ENCODE data around the gene HARS1.
"Not testable (repeated sequence)": the region's sequence is repeated elsewhere in the genome, so short reads cannot be mapped to it uniquely, and the experiment has no call there.

HARS1 gene

DNA sequence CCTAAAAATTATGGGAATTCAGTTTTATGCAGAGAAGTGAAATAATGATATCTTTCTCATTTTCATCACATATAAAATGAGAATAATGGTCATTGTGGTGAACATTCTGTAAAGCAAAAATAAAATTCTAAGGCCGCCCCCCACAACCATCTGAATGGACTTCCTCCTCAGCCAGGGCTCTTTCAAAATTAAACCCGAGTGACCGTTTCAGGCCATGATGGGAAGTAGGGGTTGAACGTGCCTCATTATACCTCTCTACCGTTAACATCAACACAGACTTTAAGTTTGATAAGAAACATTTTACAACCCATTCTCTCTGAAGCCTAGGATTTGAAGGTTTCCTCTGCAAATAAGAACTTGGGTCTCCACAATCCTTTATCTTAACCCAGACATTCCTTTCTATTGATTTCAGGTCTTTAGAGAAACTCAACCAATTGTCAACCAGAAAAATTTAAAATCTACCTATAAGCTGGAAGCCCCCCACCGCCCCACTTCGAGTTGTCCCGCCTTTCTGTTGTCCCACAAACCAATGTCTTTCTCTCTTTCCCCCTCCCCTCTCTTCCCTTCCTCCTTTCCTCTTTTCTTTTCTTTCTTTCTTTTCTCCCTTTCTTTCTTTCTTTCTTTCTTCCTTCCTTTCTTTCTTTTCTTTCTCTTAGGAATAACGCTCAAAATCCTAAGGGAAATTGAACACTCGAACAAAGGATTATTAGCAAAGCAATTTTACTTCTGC is 53.6 kb downstream of the HARS1 start:
- DNase-seq (ENCODE audit: low read depth, low spot score) = no peak

DNA sequence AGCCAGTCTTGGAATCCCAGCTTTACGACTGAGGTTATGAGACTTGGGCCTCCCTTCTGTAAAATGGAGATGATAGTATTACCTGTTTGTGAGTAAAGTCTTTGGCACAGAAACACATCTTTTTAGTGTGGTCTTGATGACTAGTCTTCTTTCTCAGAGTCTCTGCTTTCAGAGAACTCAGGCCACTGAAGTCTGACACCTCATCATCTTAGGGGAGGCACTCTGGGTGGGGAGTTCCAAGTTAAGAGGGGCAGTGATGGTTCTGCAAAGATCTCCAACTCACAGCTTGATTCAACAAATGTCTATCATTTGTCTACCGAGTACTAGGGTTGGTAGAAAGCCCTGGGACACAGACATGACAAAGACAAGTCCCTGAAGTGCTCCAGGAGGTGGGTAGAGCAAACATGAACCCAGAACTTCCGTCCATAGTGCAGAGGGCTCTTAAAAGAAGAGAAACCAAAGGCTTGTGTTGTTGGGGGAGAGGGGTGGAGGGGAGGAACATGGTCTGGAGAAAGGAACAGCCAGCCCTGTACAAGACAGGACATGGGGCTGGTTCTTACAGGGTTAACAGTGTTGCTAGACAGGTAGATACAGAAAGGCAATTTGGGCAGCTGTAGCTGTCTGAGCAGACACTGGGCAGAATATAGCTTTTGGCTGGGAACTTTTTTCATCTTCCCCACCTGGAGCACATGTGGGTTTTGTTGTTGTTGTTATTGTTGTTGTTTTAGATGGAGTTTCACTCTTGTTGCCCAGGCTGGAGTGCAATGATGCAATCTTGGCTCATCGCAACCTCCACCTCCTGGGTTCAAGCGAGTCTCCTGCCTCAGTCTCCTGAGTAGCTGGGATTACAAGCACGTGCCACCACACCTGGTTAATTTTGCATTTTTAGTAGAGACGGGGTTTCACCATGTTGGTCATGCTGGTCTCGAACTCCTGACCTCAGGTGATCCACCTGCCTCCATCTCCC is 55.6 kb downstream of the HARS1 start:
- no peak overlapping the region for H3K4me3 ChIP-seq (ENCODE audit: low read length)
- DNase-seq (ENCODE audit: low read depth, low spot score) = no peak

More for the DNA sequence above, 53.6 kb downstream of the HARS1 start:
- H3K4me3 ChIP-seq (ENCODE audit: low read length) = no peak overlapping the region

DNA sequence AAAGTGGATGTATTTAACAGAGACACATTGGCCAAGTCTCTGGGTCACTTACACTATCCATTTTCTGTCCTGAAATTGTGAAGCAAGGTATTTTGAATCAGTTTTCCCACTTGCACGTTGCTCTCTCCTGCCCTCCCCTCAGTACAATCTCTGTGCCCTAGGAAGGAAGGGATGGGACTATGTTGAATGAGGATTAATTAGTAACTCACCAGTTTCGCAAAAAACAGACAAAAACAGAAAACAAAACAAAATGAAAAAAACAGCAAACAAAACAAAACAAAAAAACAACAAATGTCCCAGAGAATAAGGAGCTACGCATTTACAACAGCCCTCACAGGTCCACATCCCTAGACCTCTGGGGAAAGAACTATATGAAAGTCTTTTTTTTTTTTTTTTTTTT is 57.1 kb downstream of the HARS1 start:
- no peak for DNase-seq (ENCODE audit: low read depth, low spot score)
- H3K4me3 ChIP-seq (ENCODE audit: low read length) = no peak overlapping the region

DNA sequence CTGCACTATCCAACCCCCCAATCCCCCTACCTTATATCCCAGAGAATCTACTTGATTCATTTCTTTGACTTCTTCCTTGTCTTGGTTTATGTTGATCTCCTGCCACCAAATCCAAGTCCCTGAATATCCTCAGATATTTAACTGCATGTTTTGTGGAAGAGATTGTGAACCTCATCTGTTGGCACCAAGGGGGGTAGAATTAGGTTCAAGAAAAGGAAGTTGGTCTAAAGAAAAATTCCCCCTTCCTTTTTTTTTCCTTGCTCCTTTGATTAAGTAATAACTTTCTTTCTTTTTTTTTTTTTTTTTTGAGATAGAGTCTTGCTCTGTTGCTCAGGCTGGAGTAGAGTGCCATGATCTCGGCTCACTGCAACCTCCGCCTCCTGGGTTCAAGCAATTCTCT is 57.7 kb downstream of the HARS1 start:
- no peak for DNase-seq (ENCODE audit: low read depth, low spot score)
- no peak overlapping the region for H3K4me3 ChIP-seq (ENCODE audit: low read length)

DNA sequence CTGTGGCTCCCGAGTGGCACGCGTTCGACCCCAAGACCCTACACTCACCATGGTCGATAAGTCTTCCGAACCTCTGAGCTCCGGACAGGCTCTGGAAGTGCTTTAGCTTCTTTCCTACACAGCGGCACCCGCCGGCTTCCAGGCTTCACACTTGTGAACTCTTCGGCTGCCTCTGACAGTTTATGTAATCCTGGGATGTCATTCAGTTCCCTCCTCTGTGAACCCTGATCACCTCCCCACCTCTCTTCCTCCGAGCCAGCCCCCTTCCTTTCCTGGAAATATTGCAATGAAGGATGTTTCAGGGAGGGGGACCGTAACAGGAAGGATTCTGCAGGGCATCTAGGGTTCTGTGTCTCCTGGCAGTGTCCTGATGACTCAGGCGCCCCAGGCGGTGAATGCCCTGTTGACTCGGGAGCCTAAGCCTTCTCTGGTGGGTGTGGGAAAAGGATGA is 58.1 kb downstream of the HARS1 start, which contains the start of gene CD14:
Gene CD14, minus strand, starts transcription at position 155 of the 451 bp plus-strand sequence. Its CDS starts 104 bp downstream, at position 51.
- DNase-seq (ENCODE audit: low read depth, low spot score) = no peak
- no peak within 1 kb of the TSS for H3K4me3 ChIP-seq (ENCODE audit: low read length)

DNA sequence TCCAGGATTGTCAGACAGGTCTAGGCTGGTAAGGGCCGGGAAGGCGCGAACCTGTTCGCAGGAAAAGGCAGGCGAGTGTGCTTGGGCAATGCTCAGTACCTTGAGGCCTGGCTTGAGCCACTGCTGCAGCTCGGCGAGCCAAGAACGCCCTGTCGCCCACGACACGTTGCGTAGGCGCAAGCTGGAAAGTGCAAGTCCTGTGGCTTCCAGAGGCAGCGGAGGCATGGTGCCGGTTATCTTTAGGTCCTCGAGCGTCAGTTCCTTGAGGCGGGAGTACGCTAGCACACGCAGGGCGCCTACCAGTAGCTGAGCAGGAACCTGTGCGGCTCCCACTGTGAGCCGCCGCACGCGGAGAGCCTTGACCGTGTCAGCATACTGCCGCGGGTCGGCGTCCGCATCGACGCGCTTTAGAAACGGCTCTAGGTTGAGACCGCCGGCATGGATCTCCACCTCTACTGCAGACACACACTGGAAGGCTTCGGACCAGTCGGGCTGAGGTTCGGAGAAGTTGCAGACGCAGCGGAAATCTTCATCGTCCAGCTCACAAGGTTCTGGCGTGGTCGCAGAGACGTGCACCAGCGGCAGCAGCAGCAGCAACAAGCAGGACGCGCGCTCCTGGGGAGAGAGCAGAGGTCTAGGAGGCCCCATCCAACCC is 58.7 kb downstream of the HARS1 start:
- DNase-seq (ENCODE audit: low read depth, low spot score) = no peak
- H3K4me3 ChIP-seq (ENCODE audit: low read length) = no peak overlapping the region

DNA sequence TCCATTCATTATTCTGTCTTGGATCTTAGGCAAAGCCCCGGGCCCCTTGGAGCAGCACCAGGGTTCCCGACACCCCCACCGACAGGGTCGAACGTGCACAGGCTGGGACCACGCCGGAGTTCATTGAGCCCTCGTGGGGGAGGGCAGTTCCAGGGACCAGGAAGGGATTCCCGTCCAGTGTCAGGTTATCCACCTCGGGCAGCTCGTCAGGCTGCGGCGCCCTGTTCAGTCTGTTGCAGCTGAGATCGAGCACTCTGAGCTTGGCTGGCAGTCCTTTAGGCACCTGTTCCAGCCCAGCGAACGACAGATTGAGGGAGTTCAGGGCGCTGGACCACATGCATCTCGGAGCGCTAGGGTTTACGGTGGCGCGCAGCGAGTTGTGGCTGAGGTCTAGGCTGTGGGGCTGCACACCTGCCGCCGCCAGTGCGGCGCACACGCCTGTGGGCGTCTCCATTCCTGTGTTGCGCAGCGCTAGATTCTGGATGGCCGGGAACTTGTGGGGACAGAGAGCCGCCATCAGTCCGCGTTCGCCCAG is 59.3 kb downstream of the HARS1 start:
- no peak for DNase-seq (ENCODE audit: low read depth, low spot score)
- no peak overlapping the region for H3K4me3 ChIP-seq (ENCODE audit: low read length)

DNA sequence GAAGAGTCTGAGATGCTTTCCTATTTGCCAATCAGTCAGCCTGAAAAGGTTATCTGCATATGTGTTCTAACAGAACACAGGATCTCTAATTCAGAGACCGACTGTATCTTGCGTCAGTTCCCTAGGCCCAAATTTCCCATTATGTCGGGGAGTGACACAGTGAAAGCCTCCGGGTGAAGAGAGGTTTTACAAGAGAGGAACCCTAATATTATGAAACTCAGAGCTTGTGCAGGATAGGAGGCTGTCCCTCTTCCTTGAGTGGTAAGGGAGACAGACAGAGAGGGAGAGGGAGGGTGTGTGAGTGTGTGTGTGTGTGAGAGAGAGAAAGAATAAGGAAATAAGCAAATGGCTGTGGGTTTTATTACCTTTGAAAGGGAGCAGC is 60.1 kb downstream of the HARS1 start:
- DNase-seq (ENCODE audit: low read depth, low spot score) = no peak
- H3K4me3 ChIP-seq (ENCODE audit: low read length) = no peak overlapping the region

DNA sequence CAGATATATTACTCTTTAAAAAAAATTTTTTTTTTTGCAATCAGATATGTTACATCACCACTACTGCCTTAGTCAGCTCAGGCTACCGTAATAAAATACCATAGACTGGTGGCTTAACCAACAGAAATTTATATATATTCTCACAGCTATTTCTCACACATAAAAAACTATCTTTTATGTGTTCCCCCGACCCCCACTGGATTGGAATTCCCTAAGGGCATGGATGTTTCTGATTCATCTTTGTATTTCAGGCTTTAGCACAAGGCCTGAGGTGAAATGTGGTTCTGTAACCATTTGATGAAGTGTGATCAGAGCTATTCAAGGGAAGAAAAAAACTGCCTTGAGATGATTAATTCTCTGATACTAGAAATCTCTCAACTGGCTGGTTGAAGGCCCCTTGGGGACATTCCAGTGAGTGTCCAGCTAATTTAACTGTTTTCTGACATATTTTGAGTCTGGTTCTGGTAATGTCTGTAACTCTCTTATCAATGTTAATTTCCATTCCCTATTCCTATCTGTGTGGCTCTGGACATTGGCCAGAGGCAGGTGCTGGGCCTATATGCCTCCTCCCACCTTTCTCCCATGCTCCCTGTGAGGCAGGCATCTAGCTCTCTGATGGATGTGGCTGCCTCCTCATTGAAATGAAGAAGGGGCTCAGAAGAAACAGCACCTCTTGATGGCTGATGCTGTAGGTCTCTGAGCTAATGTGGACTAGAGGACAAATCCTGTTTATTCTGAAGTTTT is 60.7 kb downstream of the HARS1 start:
- H3K4me3 ChIP-seq (ENCODE audit: low read length) = no peak overlapping the region
- no peak for DNase-seq (ENCODE audit: low read depth, low spot score)

DNA sequence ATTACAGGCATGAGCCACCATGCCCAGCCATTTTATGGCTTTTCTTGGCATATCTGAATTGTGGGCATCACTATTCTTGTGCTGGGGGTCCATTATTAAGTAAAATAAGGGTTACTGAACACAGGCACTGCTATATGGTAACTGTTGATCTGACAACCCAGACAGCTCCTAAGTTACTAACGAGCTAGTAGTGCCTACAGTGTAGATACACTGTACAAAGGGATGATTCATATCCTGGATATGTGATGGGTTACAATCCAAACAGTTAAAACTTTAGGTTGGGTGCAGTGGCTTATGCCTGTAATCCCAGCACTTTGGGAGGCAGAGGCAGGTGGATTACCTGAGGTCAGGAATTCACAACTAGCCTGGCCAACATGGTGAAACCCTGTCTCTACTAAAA is 62.5 kb downstream of the HARS1 start:
- no peak for DNase-seq (ENCODE audit: low read depth, low spot score)
- no peak overlapping the region for H3K4me3 ChIP-seq (ENCODE audit: low read length)

DNA sequence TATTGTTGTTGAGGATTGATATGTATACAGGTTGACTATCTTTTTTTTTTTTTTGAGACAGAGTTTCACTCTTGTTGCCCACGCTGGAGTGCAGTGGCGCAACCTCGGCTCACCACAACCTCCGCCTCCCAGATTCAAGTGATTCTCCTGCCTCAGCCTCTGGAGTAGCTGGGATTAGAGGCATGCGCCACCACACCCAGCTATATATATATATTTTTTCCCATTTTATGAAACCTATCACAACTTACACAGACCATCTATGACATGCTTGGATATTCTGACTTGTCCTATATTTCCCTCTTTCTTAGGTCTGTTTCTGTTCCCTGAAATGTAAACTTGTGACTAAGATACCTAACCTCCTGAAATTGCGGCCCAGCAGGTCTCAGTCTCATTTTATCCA is 63.2 kb downstream of the HARS1 start:
- DNase-seq (ENCODE audit: low read depth, low spot score) = no peak
- H3K4me3 ChIP-seq (ENCODE audit: low read length) = no peak overlapping the region

DNA sequence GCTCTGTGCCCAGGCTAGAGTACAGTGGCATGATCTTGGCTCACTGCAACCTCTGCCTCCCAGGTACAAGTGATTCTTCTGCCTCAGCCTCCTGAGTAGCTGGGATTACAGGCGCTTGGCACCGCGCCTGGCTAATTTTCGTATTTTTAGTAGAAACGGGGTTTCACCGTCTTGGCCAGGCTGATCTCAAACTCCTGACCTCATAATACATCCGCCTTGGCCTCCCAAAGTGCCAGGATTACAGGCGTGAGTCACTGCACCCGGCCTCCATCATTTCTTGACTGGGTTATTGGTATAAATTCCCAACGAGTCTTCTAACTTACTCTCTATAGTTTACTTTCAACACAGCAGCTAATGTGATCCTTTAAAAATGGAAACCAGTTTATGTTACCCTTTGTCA is 66.3 kb downstream of the HARS1 start:
- H3K4me3 ChIP-seq (ENCODE audit: low read length); DNase-seq (ENCODE audit: low read depth, low spot score): not testable (repeated sequence)

All from Jurkat, Clone E6-1 (cell line).